NCI-H2227 treated with DMSO at 0.1 percent for 48 hours (cell line): ENCODE data around the gene GDPGP1.
"Not testable (repeated sequence)": the region's sequence is repeated elsewhere in the genome, so short reads cannot be mapped to it uniquely, and the experiment has no call there.

ENCODE experiments used
- DNase-seq: peaks from one replicate; lab custom pipeline; 2025; lab: John Stamatoyannopoulos, UW

GDPGP1 gene

DNA sequence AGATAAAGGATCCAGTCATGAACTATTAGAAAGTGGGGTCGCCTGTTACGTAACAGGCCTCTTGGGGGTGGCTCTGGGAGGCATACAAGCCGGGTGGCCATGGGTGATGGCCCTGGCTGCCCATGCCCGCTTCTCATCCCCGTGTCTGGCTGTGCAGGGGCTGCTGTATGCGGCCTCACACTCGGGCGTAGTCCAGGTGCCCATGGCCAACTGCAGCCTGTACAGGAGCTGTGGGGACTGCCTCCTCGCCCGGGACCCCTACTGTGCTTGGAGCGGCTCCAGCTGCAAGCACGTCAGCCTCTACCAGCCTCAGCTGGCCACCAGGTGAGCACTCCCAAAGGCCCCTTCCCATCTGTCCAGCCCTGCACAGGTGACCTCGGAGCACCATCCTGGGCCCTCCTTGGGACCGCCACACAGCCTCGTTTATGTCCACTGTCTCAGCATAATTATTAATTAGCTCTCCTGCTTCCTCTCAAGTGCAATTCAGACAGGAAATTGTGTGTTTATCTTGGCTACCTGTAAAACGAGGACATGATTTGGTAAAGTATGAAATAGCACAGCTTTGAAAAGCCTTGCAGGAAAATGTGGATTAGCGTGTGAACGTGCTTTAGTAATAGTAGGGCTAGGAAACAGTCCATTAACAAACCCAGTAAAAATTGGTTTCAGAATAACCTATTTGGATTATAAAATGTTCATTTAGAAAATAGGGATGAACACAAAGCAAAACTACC lies 8.3 kb upstream of the GDPGP1 start:
- no peak for DNase-seq

DNA sequence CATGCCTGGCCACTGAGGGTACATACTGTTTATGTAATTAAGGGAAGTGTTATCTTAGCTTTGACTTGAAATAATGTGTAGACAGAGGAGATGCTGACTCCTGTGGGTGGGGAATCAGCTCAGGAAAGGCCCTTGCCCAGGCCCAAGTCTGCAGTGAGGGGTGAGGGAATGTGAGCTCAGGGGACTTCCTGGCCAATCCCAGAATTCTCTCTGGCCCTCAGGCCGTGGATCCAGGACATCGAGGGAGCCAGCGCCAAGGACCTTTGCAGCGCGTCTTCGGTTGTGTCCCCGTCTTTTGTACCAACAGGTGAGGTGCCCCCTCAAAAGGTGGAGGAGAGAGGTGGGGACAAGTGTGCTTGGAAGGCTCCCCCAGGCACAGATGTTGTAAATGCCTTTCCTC lies 6.7 kb upstream of the GDPGP1 start:
- no peak for DNase-seq

DNA sequence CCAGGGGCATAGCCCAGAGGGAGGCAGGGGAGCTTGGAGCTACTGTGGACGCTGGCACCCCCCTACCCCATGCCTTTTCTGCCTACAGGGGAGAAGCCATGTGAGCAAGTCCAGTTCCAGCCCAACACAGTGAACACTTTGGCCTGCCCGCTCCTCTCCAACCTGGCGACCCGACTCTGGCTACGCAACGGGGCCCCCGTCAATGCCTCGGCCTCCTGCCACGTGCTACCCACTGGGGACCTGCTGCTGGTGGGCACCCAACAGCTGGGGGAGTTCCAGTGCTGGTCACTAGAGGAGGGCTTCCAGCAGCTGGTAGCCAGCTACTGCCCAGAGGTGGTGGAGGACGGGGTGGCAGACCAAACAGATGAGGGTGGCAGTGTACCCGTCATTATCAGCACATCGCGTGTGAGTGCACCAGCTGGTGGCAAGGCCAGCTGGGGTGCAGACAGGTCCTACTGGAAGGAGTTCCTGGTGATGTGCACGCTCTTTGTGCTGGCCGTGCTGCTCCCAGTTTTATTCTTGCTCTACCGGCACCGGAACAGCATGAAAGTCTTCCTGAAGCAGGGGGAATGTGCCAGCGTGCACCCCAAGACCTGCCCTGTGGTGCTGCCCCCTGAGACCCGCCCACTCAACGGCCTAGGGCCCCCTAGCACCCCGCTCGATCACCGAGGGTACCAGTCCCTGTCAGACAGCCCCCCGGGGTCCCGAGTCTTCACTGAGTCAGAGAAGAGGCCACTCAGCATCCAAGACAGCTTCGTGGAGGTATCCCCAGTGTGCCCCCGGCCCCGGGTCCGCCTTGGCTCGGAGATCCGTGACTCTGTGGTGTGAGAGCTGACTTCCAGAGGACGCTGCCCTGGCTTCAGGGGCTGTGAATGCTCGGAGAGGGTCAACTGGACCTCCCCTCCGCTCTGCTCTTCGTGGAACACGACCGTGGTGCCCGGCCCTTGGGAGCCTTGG lies 5.9 kb upstream of the GDPGP1 start:
- DNase-seq = no peak

DNA sequence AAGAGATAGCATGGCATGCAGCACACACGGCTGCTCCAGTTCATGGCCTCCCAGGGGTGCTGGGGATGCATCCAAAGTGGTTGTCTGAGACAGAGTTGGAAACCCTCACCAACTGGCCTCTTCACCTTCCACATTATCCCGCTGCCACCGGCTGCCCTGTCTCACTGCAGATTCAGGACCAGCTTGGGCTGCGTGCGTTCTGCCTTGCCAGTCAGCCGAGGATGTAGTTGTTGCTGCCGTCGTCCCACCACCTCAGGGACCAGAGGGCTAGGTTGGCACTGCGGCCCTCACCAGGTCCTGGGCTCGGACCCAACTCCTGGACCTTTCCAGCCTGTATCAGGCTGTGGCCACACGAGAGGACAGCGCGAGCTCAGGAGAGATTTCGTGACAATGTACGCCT lies 5.0 kb upstream of the GDPGP1 start:
- no peak for DNase-seq

DNA sequence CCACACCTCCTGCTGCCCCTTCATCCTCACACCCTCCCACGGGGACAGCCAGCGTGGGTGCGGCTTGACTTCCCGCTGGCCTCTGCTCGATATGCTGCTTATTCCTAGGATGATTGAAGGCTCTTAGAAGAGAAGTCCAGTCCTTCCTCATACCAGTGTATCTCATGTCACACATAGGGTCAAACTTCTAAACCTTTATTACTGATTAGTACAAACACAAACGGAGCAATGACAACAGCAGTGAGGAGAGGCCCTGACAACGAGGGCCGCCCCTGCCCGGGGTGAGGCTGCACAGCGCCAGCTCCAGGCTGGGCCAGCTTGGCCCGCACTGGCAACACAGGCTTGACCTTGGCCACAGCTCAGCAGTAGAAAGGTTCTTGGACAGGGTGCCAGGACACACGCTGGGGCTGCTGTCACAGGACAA lies 3.9 kb upstream of the GDPGP1 start:
- DNase-seq = no peak

DNA sequence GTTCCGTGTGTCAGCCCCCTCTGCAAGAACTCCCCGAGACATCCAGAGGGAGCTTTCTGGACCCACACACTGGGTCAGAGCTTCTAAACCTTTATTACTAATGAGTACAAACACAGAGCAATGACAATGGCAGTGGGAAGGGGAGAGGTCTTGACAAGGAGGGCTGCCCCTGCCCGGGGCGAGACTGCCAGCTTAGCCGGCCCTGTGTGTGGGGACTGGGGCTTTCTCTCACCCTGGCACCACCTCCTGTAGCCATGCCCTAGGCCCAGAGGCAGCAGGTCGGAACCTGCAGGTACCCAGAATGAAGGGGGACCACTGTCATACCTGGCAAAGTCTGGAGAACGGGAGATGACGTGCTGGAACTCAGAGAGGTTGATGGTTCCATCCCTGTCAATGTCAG lies 3.4 kb upstream of the GDPGP1 start:
- no peak for DNase-seq

DNA sequence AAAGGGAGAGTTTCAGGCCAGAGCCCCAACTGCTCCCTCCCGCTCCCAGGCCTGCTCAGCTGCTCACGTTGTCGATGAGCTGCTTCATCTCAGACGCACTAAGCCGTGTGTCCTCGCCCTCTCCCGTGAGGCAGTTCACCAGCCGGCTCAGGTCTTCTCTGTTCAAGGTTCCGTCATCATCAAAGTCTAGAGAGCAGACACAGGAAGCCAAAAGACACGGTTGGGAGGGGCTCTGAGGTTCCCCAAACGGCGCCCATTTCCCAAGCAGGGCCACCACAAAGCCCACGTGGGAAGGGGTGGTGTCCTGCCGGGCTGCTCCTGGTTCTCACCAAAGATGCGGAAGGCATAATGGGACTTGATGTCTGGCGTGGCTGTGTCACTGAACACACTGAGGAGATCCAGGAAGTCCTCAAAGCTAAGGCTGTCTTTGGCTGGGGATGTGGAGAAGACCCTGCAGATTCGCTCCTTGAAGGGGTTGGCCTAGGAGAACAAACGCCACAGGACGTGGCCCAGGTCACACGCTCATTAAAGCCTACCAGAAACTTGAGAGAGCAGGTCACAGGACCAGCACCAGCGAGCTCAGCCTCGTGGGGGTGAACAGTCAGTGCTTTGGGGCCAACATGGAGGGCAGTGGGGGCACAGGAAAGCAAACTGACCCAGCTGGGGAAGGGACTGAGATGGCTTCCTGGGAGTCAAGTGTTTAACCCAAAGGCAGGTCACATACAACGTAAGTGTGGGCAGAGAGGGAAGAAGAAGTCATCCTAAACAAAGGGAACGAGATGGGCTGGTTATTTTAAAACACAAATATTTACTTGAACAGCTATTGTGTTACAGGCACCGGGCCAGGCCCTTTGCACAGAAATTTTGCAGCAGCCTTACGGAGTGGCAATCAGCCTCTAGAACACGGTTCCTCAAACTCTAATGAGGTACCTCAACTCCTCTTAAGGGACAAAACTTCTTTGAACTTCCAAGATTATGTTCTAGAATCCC lies 2.7 kb upstream of the GDPGP1 start:
- no peak for DNase-seq

DNA sequence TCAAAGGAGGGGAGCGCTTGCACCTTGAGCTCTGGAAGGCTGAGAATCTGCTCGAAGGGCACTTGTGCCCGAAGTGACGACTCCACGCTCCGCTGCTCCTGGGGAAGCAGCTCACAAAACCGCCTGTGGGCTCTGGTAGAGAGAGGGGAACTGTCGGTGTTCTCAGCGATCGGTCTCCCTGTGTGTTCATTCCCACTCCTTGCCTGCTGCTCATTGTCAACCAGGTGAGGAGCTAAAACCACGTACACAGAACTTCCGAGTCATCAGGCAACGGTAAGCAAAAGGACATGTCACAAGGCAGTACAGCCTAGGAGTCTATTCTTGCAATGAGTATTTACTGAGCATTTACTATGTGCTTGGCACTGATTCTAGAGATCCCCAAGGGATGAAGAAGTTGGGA lies 1.8 kb upstream of the GDPGP1 start:
- DNase-seq = no peak

DNA sequence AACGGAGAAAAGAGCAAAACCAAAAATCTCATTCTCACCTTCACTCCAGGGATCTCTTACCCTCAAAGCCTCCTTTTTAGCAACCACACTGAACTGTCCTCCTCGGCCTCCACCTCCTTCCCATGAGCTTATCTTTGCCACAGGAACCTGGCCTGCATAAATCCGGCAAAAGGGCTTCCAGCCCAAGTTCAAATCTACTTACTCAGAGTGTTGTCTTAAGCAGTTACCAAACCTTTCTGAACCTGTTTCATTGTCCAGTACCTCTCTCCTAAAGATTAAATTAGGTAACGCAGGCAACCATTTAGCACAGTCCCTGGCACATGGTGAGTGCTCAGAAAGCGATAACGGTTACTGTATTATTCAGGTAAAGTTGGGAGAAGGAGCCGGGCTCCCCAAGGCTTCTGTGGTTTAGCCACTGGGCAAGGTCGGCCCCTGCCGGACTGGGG lies 1.0 kb upstream of the GDPGP1 start:
- DNase-seq = no peak

DNA sequence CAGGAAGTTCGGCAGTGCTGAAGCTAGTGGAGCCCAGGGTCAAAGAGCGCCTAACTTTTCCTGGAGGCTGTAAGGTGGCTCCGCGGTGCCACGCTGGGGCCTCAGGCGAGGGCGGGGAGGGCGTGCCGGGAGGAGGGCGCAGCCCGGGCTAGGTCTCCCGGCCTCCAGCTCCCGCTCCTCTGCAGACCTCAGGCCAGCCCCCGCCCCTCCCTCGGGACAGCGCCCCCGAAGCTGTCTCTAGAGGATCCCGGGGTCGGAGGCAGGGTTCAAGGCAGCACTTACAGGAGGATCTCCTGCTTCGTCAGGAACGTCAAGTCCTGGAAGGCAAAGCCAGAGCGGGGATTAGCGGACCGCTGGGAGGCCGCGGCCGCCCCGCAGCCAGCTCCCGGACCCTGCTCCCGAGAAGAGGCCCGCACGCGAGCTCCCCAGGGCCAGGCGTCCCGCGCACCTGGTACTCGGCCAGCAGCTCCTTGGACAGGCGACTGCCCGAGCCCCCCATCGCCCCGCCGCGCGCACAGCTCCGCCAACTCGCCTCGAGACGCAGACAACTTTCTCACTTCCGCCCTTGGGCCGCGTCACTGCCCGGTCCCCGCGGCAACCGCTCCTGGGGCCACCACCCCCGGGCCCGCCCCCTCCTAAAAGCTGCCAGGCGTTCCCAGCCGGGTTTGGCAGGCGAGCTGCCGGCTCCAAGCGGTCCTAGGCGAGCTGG lies 468 bp upstream of the GDPGP1 start, which contains the start of gene CIB1:
Gene CIB1 (minus strand): TSS at position 555 of the 709 bp plus-strand sequence. CDS start 56 bp downstream, at position 499.
- DNase-seq = no peak

DNA sequence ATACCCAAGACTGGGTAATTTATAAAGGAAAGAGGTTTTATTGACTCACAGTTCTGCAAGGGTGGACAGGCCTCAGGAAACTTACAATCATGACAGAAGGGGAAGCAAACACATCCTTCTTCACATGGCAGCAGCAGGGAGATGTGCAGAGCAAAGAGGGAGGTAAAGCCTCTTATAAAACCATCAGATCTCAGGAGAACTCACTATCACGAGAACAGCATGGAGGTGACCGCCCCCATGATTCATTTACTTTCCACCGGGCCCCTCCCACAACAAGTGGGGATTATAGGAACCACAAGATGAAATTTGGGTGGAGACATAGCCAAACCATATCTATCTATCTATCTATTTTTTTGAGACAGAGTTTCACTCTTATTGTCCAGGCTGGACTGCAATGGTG lies 5.4 kb downstream of the GDPGP1 start:
- no peak for DNase-seq

DNA sequence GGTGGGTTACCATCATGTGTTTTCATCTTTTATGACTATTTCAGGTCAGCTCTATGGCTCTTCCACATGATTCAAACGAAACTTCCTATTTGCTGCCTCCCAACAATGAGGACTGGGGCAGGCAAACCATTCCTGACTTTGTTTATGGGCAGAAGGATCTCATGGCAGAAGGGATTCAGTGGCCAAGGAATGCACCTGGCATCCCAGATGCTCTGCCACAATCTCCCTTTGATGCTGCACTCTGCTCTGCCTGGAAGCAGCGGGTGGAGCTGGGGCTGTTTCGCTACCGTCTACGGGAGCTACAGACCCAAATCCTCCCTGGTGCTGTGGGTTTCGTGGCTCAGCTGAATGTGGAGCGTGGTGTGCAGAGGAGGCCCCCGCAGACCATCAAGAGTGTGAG lies 6.8 kb downstream of the GDPGP1 start:
- DNase-seq = no peak

DNA sequence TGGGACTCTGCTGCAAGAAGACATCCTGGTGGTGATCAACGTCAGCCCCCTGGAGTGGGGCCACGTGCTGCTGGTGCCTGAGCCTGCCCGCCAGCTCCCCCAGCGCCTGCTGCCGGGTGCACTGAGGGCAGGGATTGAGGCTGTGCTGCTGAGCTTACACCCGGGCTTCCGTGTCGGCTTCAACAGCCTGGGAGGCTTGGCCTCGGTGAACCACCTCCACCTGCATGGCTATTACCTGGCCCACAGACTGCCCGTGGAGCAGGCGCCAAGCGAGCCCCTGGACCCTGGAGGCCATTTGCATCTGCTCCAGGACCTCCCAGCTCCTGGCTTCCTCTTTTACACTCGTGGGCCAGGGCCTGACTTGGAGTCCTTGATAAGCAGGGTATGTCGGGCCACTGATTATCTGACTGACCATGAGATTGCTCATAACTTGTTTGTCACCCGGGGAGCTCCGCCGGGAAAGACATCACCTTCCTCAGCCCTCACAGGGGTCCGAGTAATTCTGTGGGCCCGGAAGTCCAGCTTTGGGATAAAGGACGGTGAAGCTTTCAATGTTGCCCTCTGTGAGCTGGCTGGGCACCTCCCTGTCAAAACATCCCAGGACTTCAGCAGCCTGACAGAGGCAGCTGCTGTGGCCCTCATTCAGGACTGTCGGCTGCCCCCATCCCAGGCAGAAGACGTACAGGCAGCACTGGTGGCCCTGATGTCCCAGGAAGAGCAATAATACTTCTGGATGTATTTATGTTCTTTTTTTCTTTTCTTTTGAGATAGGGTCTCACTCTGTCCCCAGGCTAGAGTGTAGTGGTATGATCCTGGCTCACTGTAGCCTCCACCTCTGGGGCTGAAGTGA lies 7.6 kb downstream of the GDPGP1 start:
- no peak for DNase-seq

DNA sequence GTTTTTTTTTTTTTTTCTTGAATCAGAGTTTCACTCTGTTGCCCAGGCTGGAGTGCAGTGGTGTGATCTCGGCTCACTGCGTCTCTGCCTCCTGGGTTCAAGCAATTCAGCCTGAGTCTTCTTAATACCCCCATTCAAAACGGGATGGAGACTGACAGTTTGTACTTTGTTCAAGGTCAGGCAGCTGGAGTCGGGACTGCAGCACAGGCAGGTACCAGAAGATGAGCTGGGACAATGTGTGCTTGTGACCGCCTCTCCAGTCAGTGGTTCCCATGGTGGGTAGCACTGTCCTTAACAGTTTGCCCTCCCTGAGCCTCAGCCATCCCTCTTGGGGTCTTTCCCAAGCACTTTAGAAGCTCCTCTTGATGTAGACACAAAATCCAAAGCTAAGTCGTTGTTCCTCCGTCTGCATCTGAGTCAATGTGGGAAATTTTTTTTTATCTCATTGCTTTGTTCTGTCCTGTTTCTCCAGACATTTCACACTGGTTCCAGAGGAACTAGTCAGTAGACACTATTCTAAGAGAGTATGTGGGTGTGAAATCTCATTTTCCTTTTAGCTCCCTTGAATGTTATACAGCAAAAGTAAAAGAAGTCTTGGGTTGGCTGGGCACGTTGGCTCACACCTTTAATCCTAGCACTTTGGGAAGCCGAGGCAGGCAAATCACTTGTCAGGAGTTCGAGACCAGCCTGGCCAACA lies 10.1 kb downstream of the GDPGP1 start:
- no peak for DNase-seq

DNA sequence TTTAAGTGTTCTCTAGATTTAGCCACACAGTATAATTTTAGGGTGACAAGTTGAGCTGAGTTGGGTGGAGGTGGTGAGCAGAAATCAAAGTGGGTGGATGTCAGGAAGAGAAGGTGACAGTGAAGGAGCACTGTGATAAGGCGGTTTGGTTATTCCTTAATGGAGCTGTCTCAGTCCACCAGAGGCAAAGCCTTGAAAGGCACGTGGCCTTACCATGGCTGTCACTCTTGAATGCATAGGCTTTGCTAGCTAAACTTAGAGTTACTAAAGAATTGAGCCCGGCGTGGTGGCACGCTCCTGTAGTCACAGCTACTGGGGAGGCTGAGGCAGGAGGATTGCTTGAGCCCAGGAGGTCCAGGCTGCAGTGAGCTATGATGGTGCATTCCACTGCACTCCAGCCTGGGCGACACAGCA lies 14.8 kb downstream of the GDPGP1 start:
- DNase-seq = no peak

DNA sequence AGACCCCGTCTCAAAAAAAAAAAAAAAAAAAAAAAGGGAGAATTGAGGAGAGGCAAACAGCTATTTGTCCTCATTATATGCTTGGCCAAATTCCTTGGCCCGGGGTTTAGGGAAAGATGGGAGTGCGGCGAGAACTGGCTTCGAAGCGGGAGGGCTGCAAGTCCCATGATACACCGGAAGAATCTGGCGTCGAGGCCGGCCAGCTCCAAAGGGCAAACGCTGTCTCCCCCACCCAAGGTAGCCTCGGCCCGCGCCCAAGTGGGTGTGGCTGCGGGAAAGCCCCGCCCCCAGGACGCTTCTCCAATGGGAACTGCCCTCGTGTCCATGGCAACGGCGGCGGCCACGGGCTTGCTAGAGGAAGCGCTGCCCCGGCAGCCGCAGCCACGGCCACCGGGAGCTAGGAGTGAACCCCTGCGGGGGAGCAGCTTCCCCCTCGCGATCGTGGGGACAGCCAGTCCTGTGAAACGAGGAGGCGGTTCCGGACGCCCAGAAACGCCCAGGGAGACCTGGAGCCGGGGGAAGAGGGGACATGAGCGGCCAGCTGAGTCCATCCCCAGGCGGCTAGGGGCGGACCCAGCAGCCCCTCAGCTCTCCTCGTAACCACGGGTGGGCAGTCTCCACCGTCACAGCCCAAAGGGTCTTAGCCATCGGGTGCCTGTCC lies 15.3 kb downstream of the GDPGP1 start, which contains the start of gene TTLL13:
Gene TTLL13 (plus strand): TSS at position 354 of the 661 bp plus-strand sequence. CDS start 1,075 bp downstream, outside the sequence.
- DNase-seq = peak; percentile 73

DNA sequence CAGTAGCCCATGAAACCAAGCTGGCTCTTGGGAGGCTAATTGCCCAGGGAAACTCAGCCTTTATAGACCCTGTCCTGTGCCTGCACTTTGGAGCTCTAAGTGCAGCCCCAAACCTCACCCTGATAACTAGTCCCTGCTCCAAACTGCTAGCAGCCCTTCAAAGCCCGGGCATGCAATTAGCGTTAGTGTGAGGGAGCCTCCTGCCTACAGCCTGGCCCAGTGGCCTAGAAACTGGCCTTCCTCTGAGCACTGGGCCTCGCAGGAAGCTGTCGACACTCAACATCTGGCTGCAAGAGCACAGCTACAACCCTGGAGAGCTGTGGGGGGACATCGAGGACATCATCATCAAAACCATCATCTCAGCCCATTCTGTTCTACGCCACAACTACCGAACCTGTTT lies 23.8 kb downstream of the GDPGP1 start:
- DNase-seq = no peak

DNA sequence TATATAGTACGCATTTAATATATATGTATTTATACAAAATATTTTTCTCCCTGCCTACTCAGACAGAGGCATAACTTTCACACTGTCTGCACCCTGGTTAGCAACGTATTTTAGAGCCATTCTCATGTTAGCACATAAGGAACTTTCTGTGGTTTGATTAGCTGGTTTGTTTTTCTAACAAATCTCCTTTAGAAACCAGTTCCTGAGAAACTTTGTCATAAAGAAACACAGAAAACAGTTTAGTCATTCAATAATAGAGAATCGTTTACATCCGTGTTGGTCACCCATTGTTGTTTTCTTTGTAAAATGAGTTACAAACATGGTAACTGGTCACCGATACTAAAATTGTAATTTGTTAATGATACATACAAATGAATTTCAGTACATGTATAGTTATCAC lies 25.5 kb downstream of the GDPGP1 start:
- no peak for DNase-seq

DNA sequence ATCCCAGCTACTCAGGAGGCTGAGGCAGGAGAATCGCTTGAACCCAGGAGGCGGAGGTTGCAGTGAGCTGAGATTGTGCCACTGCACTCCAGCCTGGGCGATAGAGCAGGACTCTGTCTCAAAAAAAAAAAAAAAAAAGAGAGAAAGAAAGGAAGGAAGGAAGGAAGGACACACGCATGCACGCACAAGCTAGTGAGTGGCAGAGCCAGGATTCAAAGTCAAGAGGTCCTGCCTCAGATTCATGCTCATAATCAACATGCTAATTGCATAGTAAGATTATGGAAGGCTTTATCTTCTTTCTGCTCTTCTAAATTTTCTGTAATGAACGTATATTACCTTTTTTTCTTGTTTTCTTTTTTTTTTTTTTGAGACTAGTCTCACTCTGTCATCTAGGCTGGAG lies 26.7 kb downstream of the GDPGP1 start:
- DNase-seq = not testable (repeated sequence)
